Measurements from ENCODE around the gene SGCD. TPM values are rescaled to one million over a fixed set of nuclear protein-coding genes. Genes with fewer than 3 reads are reported as not detected.

SGCD gene
- total and polyA plus RNA-seq, 11 donors: 17.4 to 150 (median 76.9) TPM

DNA sequence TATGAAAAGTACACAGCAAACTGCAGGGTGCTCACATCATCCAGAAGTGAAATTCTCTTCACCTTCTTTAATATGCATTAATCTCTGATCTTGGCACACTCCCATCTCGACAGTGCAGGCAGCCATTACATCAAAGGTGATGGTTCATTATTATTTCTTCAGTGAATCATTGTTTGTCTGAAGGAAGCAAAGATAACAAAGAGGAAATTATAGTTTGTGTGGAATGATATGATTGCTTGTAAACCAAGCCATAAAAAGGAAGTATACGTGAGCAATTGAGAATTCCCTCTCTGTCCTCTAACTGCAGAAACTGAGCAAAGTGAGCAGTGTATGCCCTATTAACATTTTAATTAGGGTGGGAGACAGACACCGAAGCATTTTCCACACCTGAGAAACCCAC lies 351.5 kb downstream of the SGCD start:
- H3K4me1 ChIP-seq: peaks cover 0 to 49% (median 22%) of the 10 kb centered on the region in 12 donors
- ATAC-seq (no peak), DNase-seq (no peak)
- H3K27ac ChIP-seq: peak overlapping the region in 8 of 12 donors; percentile 23 to 49 (median 38)
- intact Hi-C loops (cut with DNase I): no loop called here
- H3K27me3 ChIP-seq: no peaks in the 10 kb centered on the region
- no peaks in the 10 kb centered on the region for H3K9me3 ChIP-seq
- H3K4me3 ChIP-seq: no peak overlapping the region
- 54 to 61% (median 57%) methylated on average over 3 of the region's 3 CpGs for WGBS, 4 donors
- H3K36me3 ChIP-seq: no peaks in the 10 kb centered on the region
- TF ChIP-seq POLR2A (IDR thresholded peaks at IDR 0.05) (no peak), CTCF (IDR thresholded peaks at IDR 0.05) (no peak)

DNA sequence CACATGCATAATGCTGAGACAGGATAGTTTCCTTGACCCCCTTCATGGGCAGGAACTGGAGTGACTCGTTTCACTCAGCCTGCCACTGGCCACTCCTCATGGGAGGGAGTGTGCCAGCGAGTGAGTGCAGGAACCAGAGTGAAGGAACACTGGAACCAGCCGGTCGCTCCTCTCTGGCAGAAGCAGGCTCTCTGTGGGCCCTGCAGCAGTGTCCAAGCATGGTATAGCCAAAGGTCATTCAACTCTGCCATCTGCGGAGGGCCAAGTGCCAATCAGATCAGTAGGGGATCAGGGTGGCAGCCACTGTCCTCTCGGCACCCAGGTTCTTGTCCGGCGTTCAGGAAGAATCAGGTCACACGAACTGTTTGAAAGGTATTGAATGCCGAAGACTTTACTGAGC lies 353.9 kb downstream of the SGCD start:
- Histone ChIP-seq H3K27me3 (no peaks in the 10 kb centered on the region), H3K27ac (peak overlapping the region in 3 of 12 donors; percentile 18 to 31 (median 31)), H3K4me3 (no peak overlapping the region), H3K36me3 (no peaks in the 10 kb centered on the region), H3K4me1 (peaks cover 0 to 50% (median 19%) of the 10 kb centered on the region in 12 donors), H3K9me3 (no peaks in the 10 kb centered on the region)
- ATAC-seq (peak; percentile 15 to 36 (median 34)), DNase-seq (peak in 3 of 5 donors; percentile 26 to 59 (median 29))
- TF ChIP-seq CTCF (IDR thresholded peaks at IDR 0.05) (no peak), POLR2A (IDR thresholded peaks at IDR 0.05) (no peak)
- 63 to 78% (median 71%) methylated on average over 10 of the region's 10 CpGs for WGBS, 4 donors
- intact Hi-C loops (cut with DNase I): loop anchor here in 1 of 10 donors (10.0 kb wide), 1 partner anchor 96 kb away; no protein-coding TSS in a partner anchor

DNA sequence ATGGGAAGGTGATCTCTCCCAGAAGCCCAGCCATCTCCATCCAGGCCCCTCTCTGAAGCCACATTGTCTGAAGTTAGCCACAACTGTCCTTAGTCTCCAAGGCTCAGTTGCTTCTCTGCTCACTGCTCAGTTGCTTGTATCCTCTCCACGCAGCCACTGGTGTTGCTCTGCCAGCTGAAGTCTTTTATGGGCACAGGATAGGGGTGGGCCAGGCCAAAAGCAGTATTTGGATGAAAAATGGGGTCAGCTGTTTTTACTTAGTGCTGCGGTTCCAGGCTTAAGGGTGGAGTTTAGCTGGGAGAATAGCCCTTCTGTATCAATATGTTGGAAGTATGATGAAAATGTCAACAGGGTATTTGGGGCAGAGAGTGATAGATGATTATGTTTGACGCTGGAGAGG lies 354.3 kb downstream of the SGCD start:
- TF ChIP-seq POLR2A (IDR thresholded peaks at IDR 0.05) (no peak), CTCF (IDR thresholded peaks at IDR 0.05) (no peak)
- H3K4me3 ChIP-seq: no peak overlapping the region
- H3K9me3 ChIP-seq: no peaks in the 10 kb centered on the region
- intact Hi-C loops (cut with DNase I): loop anchor here in 1 of 10 donors (10.0 kb wide), 1 partner anchor 96 kb away; no protein-coding TSS in a partner anchor
- H3K27ac ChIP-seq: peak overlapping the region in 2 of 12 donors; percentile 18 to 31
- no peaks in the 10 kb centered on the region for H3K27me3 ChIP-seq
- no peak for DNase-seq
- peaks cover 0 to 51% (median 21%) of the 10 kb centered on the region in 12 donors for H3K4me1 ChIP-seq
- ATAC-seq: no peak
- no peaks in the 10 kb centered on the region for H3K36me3 ChIP-seq
- 70 to 82% (median 75%) methylated on average over 3 of the region's 3 CpGs for WGBS, 4 donors

DNA sequence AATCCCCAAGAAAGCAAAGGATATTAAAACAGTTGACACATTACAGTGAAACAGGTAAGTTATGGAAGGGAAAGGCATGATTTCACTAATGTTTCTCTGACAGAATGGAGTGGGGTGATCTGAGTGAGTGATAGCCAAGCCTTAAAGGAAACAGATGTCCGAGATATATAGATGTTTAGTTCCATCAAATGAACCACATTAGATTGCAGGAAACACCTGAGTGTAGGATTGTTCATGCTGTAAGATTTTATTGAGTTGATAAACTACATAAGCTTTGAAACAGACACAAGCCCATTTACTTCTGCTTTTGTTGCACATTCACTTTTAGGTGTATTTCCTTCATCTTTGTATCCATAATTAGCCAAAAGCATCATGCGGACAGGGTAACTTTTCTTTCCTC lies 356.0 kb downstream of the SGCD start:
- intact Hi-C loops (cut with DNase I): loop anchor here in 1 of 10 donors (10.0 kb wide), 1 partner anchor 98 kb away; no protein-coding TSS in a partner anchor
- 59 to 69% (median 66%) methylated on average over 2 of the region's 2 CpGs for WGBS, 4 donors

More for the DNA sequence above, 356.0 kb downstream of the SGCD start:
- H3K9me3 ChIP-seq: no peaks in the 10 kb centered on the region
- H3K27me3 ChIP-seq: no peaks in the 10 kb centered on the region
- DNase-seq (no peak), ATAC-seq (no peak)
- no peak for TF ChIP-seq POLR2A (IDR thresholded peaks at IDR 0.05)
- TF ChIP-seq CTCF (IDR thresholded peaks at IDR 0.05): no peak
- no peaks in the 10 kb centered on the region for H3K36me3 ChIP-seq
- H3K4me3 ChIP-seq: no peak overlapping the region
- peaks cover 0 to 59% (median 18%) of the 10 kb centered on the region in 12 donors for H3K4me1 ChIP-seq
- no peak overlapping the region for H3K27ac ChIP-seq

Data from heart left ventricle (tissue), 16 donors.